Osteocyte (in vitro differentiated cells): ENCODE measurements around the gene SLC44A4. TPM values are rescaled to one million over a fixed set of nuclear protein-coding genes. Genes with fewer than 3 reads are reported as not detected.

ENCODE experiments used
- DNase-seq: peaks from one replicate; pipeline ENCODE4 v3.0.0; 2021; ENCODE audit warnings: mixed read lengths; ENCODE audit not compliant: unreplicated experiment; ENCODE audit errors: extremely low spot score
- H3K27ac Mint-ChIP-seq: one replicate; pipeline ENCODE4 v1.8.0; 2021; ENCODE audit warnings: mild to moderate bottlenecking, mixed read lengths; ENCODE audit not compliant: unreplicated experiment
- H3K27me3 Mint-ChIP-seq: one replicate; pipeline ENCODE4 v1.8.0; 2021; ENCODE audit warnings: mixed read lengths; ENCODE audit not compliant: unreplicated experiment
- H3K36me3 Mint-ChIP-seq: one replicate; pipeline ENCODE4 v1.8.0; 2021; ENCODE audit warnings: mixed read lengths; ENCODE audit not compliant: unreplicated experiment
- H3K4me1 Mint-ChIP-seq: one replicate; pipeline ENCODE4 v1.8.0; 2021; ENCODE audit warnings: mixed read lengths; ENCODE audit not compliant: unreplicated experiment
- H3K4me3 Mint-ChIP-seq: one replicate; pipeline ENCODE4 v1.8.0; 2021; ENCODE audit warnings: mild to moderate bottlenecking, moderate library complexity, mixed read lengths; ENCODE audit not compliant: unreplicated experiment
- H3K9me3 Mint-ChIP-seq: one replicate; pipeline ENCODE4 v1.8.0; 2021; ENCODE audit warnings: mixed read lengths; ENCODE audit not compliant: unreplicated experiment
- total RNA-seq: library from RNA; stranded (reverse); gene quantifications from 2 replicates; pipeline ENCODE4 v1.2.1, GENCODE V29; 2021
- TF ChIP-seq, protein P1 (sequence below): fragments of 200-600 bp; sonication (generic); IDR thresholded peaks from 2 replicates; pipeline ENCODE4 v1.5.0; 2021; ENCODE audit warnings: antibody characterized with exemption, mild to moderate bottlenecking, moderate library complexity

The SLC44A4 gene
- total RNA-seq, 1 donor from 2014 or later: not detected

DNA sequence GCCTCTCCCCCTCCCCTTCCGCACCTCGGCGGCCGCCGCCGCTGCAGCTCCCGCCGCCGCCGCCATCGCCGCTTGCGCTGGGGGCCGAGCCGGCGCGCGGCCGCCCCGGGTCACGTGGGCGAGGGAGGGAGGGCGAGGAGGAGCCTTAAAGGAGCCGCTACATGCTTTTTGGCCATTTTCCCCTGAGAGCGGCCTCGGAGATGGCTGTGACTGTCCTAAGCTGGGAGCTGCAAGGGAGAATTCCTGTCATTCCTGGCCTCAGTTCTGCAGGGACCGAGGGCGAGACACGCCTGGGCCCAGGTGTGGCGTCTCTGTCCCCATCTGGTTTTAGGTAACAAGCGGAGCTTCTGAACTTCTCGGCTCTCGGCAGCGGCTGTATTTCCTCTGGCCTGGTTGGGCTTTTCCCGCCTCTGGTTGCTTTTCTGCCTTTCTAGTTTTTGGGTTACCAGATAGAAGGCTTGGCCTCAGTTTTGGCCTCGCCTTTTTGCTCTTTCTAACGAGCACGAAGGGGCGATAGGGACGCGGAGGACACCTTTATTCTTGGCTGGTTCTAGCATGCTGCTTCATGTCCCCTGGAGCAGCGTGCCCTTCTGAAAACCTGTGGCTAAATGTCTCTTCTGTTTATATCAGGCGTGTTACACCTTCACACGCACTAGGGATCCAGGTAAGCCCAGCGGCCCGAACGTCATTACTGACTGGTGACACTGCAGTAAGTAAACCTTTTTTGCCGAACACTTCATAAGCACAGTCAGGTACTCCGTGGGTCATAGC is 19.0 kb upstream of the SLC44A4 start, which contains the start of gene EHMT2:
Gene EHMT2, minus strand, starts transcription at position 87 of the 771 bp plus-strand sequence. Its CDS starts 21 bp downstream, at position 66.
- no peaks in the 10 kb centered on the region for H3K9me3 Mint-ChIP-seq

DNA sequence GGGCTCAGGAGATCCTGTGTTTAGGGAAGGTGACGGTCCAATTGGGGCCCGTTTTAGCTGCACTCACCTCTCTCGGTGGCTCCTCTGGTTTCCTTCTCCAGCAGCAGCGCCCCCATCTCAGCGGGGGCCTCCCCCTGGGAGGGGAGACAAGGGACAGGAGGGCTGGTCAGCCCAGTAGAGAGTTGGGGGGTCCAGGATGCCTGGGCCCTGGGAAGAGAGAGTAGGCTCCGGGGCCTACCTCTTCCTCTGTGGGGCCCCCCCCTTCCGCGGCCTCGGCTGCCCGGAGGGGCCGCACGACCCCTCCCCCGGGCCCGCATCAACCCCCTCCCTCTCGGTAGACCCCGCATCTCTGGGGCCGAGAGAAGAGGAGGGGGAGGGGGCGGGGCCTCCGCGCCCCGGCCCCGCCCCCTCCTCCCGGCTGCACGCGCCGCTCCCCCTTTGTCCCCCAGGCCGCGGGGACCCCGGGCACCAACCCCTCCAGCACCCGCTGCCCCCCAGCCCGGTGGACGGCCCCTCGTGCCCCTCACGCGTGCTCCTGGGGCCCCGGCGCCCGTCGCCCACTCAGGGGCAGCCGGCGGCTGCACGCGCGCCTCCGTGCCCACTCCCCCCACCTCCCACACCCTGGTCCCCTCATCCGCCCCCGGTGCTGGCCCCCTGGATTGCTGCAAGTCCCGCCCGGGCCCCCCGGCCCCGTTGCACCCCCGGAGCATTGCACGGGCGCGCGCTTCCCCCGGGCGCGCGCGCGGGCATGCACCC is 18.2 kb upstream of the SLC44A4 start:
- TF ChIP-seq, protein P1, sequence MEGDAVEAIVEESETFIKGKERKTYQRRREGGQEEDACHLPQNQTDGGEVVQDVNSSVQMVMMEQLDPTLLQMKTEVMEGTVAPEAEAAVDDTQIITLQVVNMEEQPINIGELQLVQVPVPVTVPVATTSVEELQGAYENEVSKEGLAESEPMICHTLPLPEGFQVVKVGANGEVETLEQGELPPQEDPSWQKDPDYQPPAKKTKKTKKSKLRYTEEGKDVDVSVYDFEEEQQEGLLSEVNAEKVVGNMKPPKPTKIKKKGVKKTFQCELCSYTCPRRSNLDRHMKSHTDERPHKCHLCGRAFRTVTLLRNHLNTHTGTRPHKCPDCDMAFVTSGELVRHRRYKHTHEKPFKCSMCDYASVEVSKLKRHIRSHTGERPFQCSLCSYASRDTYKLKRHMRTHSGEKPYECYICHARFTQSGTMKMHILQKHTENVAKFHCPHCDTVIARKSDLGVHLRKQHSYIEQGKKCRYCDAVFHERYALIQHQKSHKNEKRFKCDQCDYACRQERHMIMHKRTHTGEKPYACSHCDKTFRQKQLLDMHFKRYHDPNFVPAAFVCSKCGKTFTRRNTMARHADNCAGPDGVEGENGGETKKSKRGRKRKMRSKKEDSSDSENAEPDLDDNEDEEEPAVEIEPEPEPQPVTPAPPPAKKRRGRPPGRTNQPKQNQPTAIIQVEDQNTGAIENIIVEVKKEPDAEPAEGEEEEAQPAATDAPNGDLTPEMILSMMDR: no peak
- H3K36me3 Mint-ChIP-seq: peaks cover 10% of the 10 kb centered on the region
- peaks cover 17% of the 10 kb centered on the region for H3K4me1 Mint-ChIP-seq
- H3K4me3 Mint-ChIP-seq: peak overlapping the region; percentile 74
- H3K9me3 Mint-ChIP-seq: no peaks in the 10 kb centered on the region
- DNase-seq: no peak
- peak overlapping the region; percentile 68 for H3K27ac Mint-ChIP-seq
- H3K27me3 Mint-ChIP-seq: no peaks in the 10 kb centered on the region

More for the DNA sequence above, 19.0 kb upstream of the SLC44A4 start, which contains the start of gene EHMT2:
- H3K4me1 Mint-ChIP-seq: peaks cover 23% of the 10 kb centered on the region
- H3K27ac Mint-ChIP-seq: peak within 1 kb of the TSS; percentile 80
- peaks cover 3% of the 10 kb centered on the region for H3K36me3 Mint-ChIP-seq
- peak within 1 kb of the TSS; percentile 95 for H3K4me3 Mint-ChIP-seq
- no peaks in the 10 kb centered on the region for H3K27me3 Mint-ChIP-seq
- TF ChIP-seq, protein P1: no peak
- peak; percentile 91 for DNase-seq

DNA sequence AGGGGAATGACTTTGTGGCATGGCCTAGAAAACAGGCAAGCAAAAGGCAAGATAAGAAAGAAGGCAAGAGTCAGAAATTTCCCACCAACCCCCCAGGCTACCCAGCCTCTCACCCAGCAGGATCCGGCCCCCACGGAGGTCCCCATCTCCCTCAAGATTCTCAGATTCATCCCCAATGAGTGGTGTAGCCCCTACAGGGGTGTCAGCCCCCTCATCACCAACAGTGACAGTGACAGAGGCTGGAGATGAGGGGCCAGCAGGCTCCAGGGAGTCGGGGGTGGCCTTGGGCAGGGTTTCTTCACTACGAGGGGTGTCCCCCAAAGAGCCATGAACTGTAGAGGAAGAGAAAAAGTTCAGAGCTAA is 17.7 kb upstream of the SLC44A4 start:
- Mint-ChIP-seq H3K36me3 (peaks cover 11% of the 10 kb centered on the region), H3K9me3 (no peaks in the 10 kb centered on the region), H3K4me1 (peaks cover 17% of the 10 kb centered on the region), H3K27me3 (no peaks in the 10 kb centered on the region), H3K27ac (peak overlapping the region; percentile 68), H3K4me3 (peak overlapping the region; percentile 74)
- no peak for DNase-seq
- TF ChIP-seq, protein P1: no peak

DNA sequence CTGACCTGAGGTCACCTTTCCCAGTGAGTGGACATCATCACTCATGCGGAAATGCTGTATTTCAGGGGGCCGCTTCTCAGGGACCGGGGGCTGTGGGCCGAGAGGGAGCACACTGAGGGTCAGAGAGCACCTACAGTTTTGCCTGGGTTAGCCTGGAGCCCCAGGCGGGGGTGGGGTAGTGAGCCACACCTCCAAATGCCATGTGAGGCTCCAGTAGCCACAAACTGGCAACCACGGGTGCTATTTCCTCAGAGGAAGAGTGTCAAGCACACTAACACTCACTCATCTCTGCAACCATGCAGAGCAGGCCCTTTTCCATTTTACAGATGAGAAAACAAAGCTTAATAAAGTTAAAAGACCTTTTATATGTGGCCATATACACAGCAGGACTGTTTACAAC is 14.0 kb upstream of the SLC44A4 start:
- Mint-ChIP-seq H3K4me1 (peaks cover 5% of the 10 kb centered on the region), H3K9me3 (no peaks in the 10 kb centered on the region), H3K36me3 (peaks cover 23% of the 10 kb centered on the region), H3K4me3 (no peak overlapping the region), H3K27ac (no peak overlapping the region), H3K27me3 (no peaks in the 10 kb centered on the region)
- DNase-seq: no peak
- TF ChIP-seq, protein P1: no peak
